HL-60 (cell line): Measurements from ENCODE around the gene TGM5.

ENCODE experiments used
- CTCF ChIP-seq: IDR thresholded peaks from one replicate; pipeline ENCODE4 v1.5.1; 2011; ENCODE audit warnings: low read length, control low read depth, inconsistent platforms; ENCODE audit not compliant: insufficient read depth
- GABPA ChIP-seq: IDR thresholded peaks from 2 replicates; pipeline ENCODE4 v1.6.1; 2012; ENCODE audit warnings: low read depth
- POLR2AphosphoS5 ChIP-seq: IDR thresholded peaks from 2 replicates; pipeline ENCODE4 v1.6.1; 2012; ENCODE audit warnings: low read depth
- REST ChIP-seq: IDR thresholded peaks from 2 replicates; pipeline ENCODE4 v1.6.1; 2012; ENCODE audit warnings: low read depth; ENCODE audit not compliant: insufficient replicate concordance

- TF ChIP-seq CTCF (no peak), POLR2AphosphoS5 (no peak), REST (no peak), GABPA (no peak)
Observed at GRCh38 chr15:43277901-43278300, 11.2 kb upstream of the TGM5 start.
